Dedifferentiated amniotic fluid mesenchymal stem cell (primary cell): Measurements from ENCODE around the gene FOXC2.

ENCODE experiments used
- DNase-seq: peaks from one replicate; pipeline ENCODE4 v3.0.0-alpha.2; 2016; ENCODE audit errors: extremely low spot score

The FOXC2 gene

GRCh38 chr16:86614699-86615098 is 48.1 kb downstream of the FOXC2 start:
- DNase-seq: no peak

GRCh38 chr16:86616906-86617305 is 50.3 kb downstream of the FOXC2 start:
- DNase-seq: no peak

- DNase-seq: no peak
Measured at GRCh38 chr16:86618431-86619238, 52.0 kb downstream of the FOXC2 start.
